GM23338 (cell line): ENCODE results near the gene MSL3. TPM values are rescaled to one million over a fixed set of nuclear protein-coding genes. Genes with fewer than 3 reads are reported as not detected.

Experiments used
- ATAC-seq: fragments of 200-7000 bp; cut with Tn5 transposase; 3 replicates; pipeline ENCODE4 v1.9.1; 2020
- DNase-seq: peaks from one replicate; pipeline ENCODE4 v3.0.0-alpha.2; 2015; ENCODE audit warnings: low spot score
- H2AFZ ChIP-seq: fragments of 200-600 bp; sonication (generic); 2 replicates; pipeline ENCODE4 v1.8.0; 2016; ENCODE audit warnings: antibody characterized with exemption, mild to moderate bottlenecking, moderate library complexity
- H3F3A ChIP-seq: fragments of 200-600 bp; sonication (generic); replicated peaks from 2 replicates; pipeline ENCODE4 v1.8.0; 2017; ENCODE audit warnings: antibody characterized with exemption, mixed run types, low read depth
- H3K27ac ChIP-seq: fragments of 200-600 bp; sonication (generic); 2 replicates; pipeline ENCODE4 v1.6.1; 2016; ENCODE audit warnings: low read depth
- H3K27me3 ChIP-seq: fragments of 200-600 bp; sonication (generic); 2 replicates; pipeline ENCODE4 v1.8.0; 2016; ENCODE audit warnings: mild to moderate bottlenecking, mixed run types, moderate library complexity; ENCODE audit not compliant: insufficient read depth
- H3K36me3 ChIP-seq: fragments of 200-600 bp; sonication (generic); 2 replicates; pipeline ENCODE4 v1.8.0; 2016; ENCODE audit warnings: mild to moderate bottlenecking; ENCODE audit not compliant: insufficient read depth
- H3K4me1 ChIP-seq: fragments of 200-600 bp; sonication (generic); 2 replicates; pipeline ENCODE4 v1.8.0; 2016; ENCODE audit warnings: mild to moderate bottlenecking, moderate library complexity; ENCODE audit not compliant: insufficient read depth
- H3K4me2 ChIP-seq: fragments of 200-600 bp; sonication (generic); 2 replicates; pipeline ENCODE4 v1.7.1; 2017; ENCODE audit warnings: mixed run types
- H3K4me3 ChIP-seq: fragments of 200-600 bp; sonication (generic); 2 replicates; pipeline ENCODE4 v1.6.1; 2016; ENCODE audit warnings: mixed run types
- H3K79me2 ChIP-seq: fragments of 200-600 bp; sonication (generic); replicated peaks from 2 replicates; pipeline ENCODE4 v1.8.0; 2017; ENCODE audit warnings: mild to moderate bottlenecking; ENCODE audit not compliant: insufficient read depth
- H3K9me2 ChIP-seq: fragments of 200-600 bp; sonication (generic); 2 replicates; pipeline ENCODE4 v1.8.0; 2017; ENCODE audit not compliant: insufficient read depth
- H4K20me1 ChIP-seq: fragments of 200-600 bp; sonication (generic); replicated peaks from 2 replicates; pipeline ENCODE4 v1.8.0; 2017; ENCODE audit warnings: mild to moderate bottlenecking; ENCODE audit not compliant: insufficient read depth
- H3K27ac Mint-ChIP-seq: 2 replicates; pipeline ENCODE4 v1.8.0; 2020; ENCODE audit warnings: inconsistent platforms, mild to moderate bottlenecking, moderate library complexity, mixed read lengths
- H3K27me3 Mint-ChIP-seq: 3 replicates; pipeline ENCODE4 v1.8.0; 2022; ENCODE audit warnings: low read depth, mild to moderate bottlenecking, moderate library complexity, mixed read lengths, inconsistent platforms; ENCODE audit not compliant: insufficient read depth, poor library complexity
- H3K36me3 Mint-ChIP-seq: 3 replicates; pipeline ENCODE4 v1.8.0; 2021; ENCODE audit warnings: low read depth, mild to moderate bottlenecking, inconsistent platforms, moderate library complexity, mixed read lengths
- H3K4me1 Mint-ChIP-seq: 3 replicates; pipeline ENCODE4 v1.8.0; 2020; ENCODE audit warnings: mild to moderate bottlenecking, inconsistent platforms, mixed read lengths
- H3K4me3 Mint-ChIP-seq: 3 replicates; pipeline ENCODE4 v1.8.0; 2021; ENCODE audit warnings: moderate library complexity, mild to moderate bottlenecking, inconsistent platforms, mixed read lengths
- H3K9me3 Mint-ChIP-seq: 3 replicates; pipeline ENCODE4 v1.8.0; 2020; ENCODE audit warnings: moderate library complexity, mild to moderate bottlenecking, inconsistent platforms, mixed read lengths
- CREB1 ChIP-seq: fragments of 250-450 bp; sonication (Bioruptor Pico); IDR thresholded peaks from 2 replicates; pipeline ENCODE4 v1.5.0; 2020; ENCODE audit warnings: low read depth, mild to moderate bottlenecking, moderate library complexity
- CTCF ChIP-seq, 2 experiments: fragments of 200-600 bp in 1 of 2; sonication (generic) in 1 of 2; conservative IDR thresholded peaks; 2 replicates each; pipeline versions ENCODE4 v1.5.1 to v1.6.1; 2016 to 2017; ENCODE audit warnings: antibody characterized with exemption in 2 of 2, low read depth in 2 of 2, mild to moderate bottlenecking in 2 of 2, moderate library complexity in 1 of 2
- ETS1 ChIP-seq: IDR thresholded peaks from 2 replicates; pipeline ENCODE4 v1.6.1; 2016; ENCODE audit warnings: antibody characterized with exemption
- EZH2 ChIP-seq: fragments of 200-600 bp; sonication (generic); IDR thresholded peaks from one replicate; pipeline ENCODE4 v1.8.0; 2017; ENCODE audit warnings: antibody characterized with exemption, mild to moderate bottlenecking, low read depth; ENCODE audit not compliant: unreplicated experiment
- EZH2phosphoT487 ChIP-seq: fragments of 200-600 bp; sonication (generic); IDR thresholded peaks from one replicate; pipeline ENCODE4 v1.8.1; 2018; ENCODE audit warnings: antibody characterized with exemption; ENCODE audit not compliant: unreplicated experiment
- JUNB ChIP-seq: IDR thresholded peaks from one replicate; pipeline ENCODE4 v1.6.1; 2016; ENCODE audit warnings: antibody characterized with exemption; ENCODE audit not compliant: unreplicated experiment
- NANOG ChIP-seq: IDR thresholded peaks from 2 replicates; pipeline ENCODE4 v1.6.1; 2016; ENCODE audit warnings: antibody characterized with exemption, borderline replicate concordance
- POLR2AphosphoS5 ChIP-seq: IDR thresholded peaks from 2 replicates; pipeline ENCODE4 v1.6.1; 2016; ENCODE audit warnings: antibody characterized with exemption, low read depth
- REST ChIP-seq: IDR thresholded peaks from one replicate; pipeline ENCODE4 v1.6.1; 2018; ENCODE audit warnings: antibody characterized with exemption; ENCODE audit not compliant: unreplicated experiment
- STAT1 ChIP-seq: IDR thresholded peaks from one replicate; pipeline ENCODE4 v1.6.1; 2016; ENCODE audit warnings: antibody characterized with exemption; ENCODE audit not compliant: unreplicated experiment
- polyA plus RNA-seq: library from polyadenylated mRNA; unstranded; fragments of >200 nt; fragmentation: Nextera tagmentation; extraction: Ambion mirVana; gene quantifications from 2 replicates; pipeline ENCODE4 v1.2.1, GENCODE V29; 2016
- total RNA-seq: library from RNA; depleted of rRNA; stranded (reverse); fragments of >200 nt; shearing (Covaris generic); gene quantifications from 2 replicates; pipeline ENCODE4 v1.2.3, GENCODE V29; 2014

The MSL3 gene
- total and polyA plus RNA-seq, 2 experiments from 2014 or later, result 13.9 to 18.9 TPM

- no peaks in the 10 kb centered on the region for H3F3A ChIP-seq
- H3K27me3 ChIP-seq, result no peaks in the 10 kb centered on the region
- TF ChIP-seq NANOG, result no peak
- no peak for TF ChIP-seq CREB1 (CRISPR knock-in tag)
- no peak for TF ChIP-seq POLR2AphosphoS5
- no peak for TF ChIP-seq CTCF (conservative IDR thresholded peaks at IDR 0.05; ENCODE audit: low read depth in 2 of 2)
- no peak for TF ChIP-seq EZH2phosphoT487
- no peak for TF ChIP-seq STAT1
- TF ChIP-seq EZH2, result no peak
- no peak overlapping the region for H3K27ac ChIP-seq
- H3K4me2 ChIP-seq, result no peak overlapping the region
- Mint-ChIP-seq H3K4me3 (no peak overlapping the region), H3K4me1 (no peaks in the 10 kb centered on the region), H3K36me3 (no peaks in the 10 kb centered on the region), H3K9me3 (no peaks in the 10 kb centered on the region), H3K27me3 (no peaks in the 10 kb centered on the region), H3K27ac (no peak overlapping the region)
- DNase-seq, result no peak
- H3K4me1 ChIP-seq, result no peaks in the 10 kb centered on the region
- no peaks in the 10 kb centered on the region for H3K36me3 ChIP-seq
- H2AFZ ChIP-seq, result no peak overlapping the region
- H3K79me2 ChIP-seq, result no peaks in the 10 kb centered on the region
- H3K4me3 ChIP-seq, result no peak overlapping the region
- no peaks in the 10 kb centered on the region for H4K20me1 ChIP-seq
- ATAC-seq, result no peak
- no peaks in the 10 kb centered on the region for H3K9me2 ChIP-seq
These were observed 32.2 kb upstream of the MSL3 start for GRCh38 chrX:11725631-11726442.

GRCh38 chrX:11728556-11728955, 29.5 kb upstream of the MSL3 start:
- Histone ChIP-seq H3K4me1 (no peaks in the 10 kb centered on the region), H3K79me2 (no peaks in the 10 kb centered on the region), H3K9me2 (no peaks in the 10 kb centered on the region), H2AFZ (no peak overlapping the region), H3K4me2 (no peak overlapping the region), H3K27me3 (no peaks in the 10 kb centered on the region), H4K20me1 (no peaks in the 10 kb centered on the region), H3K36me3 (no peaks in the 10 kb centered on the region), H3F3A (no peaks in the 10 kb centered on the region), H3K27ac (no peak overlapping the region), H3K4me3 (no peak overlapping the region)
- Mint-ChIP-seq H3K4me1 (no peaks in the 10 kb centered on the region), H3K27me3 (no peaks in the 10 kb centered on the region), H3K27ac (no peak overlapping the region), H3K4me3 (no peak overlapping the region), H3K9me3 (no peaks in the 10 kb centered on the region), H3K36me3 (no peaks in the 10 kb centered on the region)
- no peak for DNase-seq
- no peak for ATAC-seq
- TF ChIP-seq ETS1 (no peak), EZH2 (no peak), STAT1 (no peak), REST (no peak), EZH2phosphoT487 (no peak), CREB1 (CRISPR knock-in tag) (no peak), POLR2AphosphoS5 (no peak), JUNB (no peak)
